GM18499 (cell line): Measurements from ENCODE around the gene RAB30.

Source experiments
- ATAC-seq: cut with Tn5 transposase; IDR thresholded peaks from one replicate; pipeline ENCODE4 v1.9.1; 2021; ENCODE audit warnings: moderate number of reproducible peaks; ENCODE audit not compliant: insufficient read depth, unreplicated experiment

RAB30 gene

GRCh38 chr11:83071567-83072349, at the start of gene RAB30:
TSS of gene RAB30 (minus strand) at chr11:83071897. CDS start at chr11:82997316, 74,581 bp downstream.
- ATAC-seq: peak; percentile 96

- no peak for ATAC-seq
Measured at GRCh38 chr11:83120327-83120726, 48.6 kb upstream of the RAB30 start.

- no peak for ATAC-seq
Measured at GRCh38 chr11:83119216-83119615, 47.5 kb upstream of the RAB30 start.

DNA sequence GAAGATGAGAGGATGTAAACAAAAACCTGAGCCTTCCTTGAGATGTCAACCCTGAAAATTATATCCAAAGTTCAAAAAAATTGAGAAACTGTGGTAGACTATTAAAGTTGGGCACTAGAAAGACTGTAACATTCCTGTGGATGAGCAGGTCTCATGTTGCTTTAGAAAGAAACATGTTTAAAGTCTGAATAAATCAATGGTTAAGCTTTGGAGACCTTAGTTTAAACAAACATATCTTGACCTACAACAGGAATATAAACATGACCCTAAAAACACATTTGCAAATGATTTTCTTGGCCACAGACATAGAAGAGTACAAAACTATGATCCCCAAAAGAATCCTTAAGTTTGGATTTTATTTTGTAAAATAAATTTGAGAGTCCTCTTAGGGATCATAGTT, 47.1 kb upstream of the RAB30 start:
- no peak for ATAC-seq

DNA sequence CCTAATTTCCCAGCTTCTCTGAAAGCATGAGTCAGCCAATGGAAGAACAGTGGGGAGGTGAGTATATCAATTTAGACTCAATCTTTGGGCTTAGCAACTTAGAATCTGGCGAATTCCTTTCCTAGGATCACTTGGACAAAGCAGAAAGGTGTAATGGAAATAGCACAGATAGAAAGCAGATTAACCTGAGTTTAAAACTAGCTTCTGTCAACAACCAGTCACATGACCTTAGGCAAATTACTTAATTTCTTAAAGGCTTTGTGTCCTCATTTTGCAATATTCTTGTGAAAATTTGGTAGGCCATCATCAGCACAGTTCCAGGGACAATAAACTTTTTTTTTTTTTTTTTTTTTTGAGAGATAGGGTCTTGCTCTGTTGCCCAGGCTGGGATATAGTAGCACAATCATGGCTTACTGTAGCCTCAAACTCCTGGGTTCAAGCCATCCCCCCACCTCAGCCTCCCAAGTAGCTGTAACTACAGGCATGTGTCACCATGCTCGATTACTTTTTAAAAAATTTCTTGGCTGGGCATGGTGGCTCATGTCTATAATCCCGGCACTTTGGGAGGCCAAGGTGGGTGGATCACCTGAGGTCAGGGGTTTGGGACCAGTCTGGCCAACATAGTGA, 44.4 kb upstream of the RAB30 start:
- no peak for ATAC-seq

DNA sequence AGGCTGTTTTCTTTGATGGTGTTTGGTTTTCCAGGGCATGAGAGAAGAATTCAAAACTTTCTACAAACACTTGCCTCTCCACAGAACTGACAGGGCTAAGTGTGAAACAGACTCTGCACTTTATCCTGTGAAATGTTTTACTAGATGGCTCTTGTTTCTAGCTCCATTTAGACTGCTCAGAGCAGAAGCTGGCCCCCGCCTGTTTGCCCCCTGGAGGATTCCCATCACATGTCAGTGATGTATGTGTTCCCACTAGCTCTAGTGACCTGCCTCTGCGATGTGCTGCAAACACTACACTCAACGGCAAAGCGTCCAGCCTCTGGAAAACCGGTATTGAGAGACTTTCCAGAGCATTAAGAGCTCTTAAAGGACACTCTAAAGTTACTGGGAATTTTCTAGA, 43.9 kb upstream of the RAB30 start:
- ATAC-seq: no peak

GRCh38 chr11:83115026-83115425, 43.3 kb upstream of the RAB30 start:
- ATAC-seq: no peak

DNA sequence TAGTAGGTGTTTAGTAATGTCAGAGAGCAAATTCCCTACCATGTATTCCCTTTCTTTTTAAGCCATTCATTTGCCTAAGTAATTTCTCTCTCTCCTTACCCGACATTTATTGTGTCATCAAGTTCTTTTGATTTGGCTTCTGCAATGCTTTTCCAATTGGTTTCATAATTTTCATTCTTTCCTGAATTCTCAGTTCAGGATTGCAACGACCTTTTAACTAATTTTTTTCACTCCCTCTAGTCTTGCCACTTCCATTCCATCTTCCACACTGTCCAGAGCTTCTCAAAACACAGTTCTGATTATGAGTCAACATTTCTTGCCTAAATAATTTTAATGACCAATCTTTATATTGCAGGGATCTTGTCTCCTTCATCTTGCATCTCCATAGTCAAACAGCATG, 41.2 kb upstream of the RAB30 start:
- ATAC-seq: no peak

- no peak for ATAC-seq
Measured at GRCh38 chr11:83105168-83105567, 33.5 kb upstream of the RAB30 start.

DNA sequence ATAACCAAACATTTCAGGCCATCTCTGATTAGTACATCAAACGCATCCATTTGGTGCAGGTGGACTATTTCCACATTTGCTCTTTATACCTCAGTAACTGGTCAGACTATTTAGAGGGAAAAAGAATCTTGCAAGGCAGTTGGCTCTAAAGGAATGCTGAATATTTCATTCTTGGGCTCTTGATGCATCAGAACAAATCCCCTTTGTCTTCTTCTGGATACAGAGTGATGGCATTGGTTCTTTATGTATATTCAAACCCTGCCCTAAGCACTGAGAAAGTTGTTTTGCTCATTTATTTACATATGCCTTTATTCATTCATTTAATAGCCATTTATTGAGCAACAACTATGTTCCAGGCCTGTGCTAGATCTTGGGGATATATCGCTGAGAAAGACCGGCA, 31.1 kb upstream of the RAB30 start:
- no peak for ATAC-seq

- ATAC-seq: no peak
Measured at GRCh38 chr11:83097429-83098075, 25.9 kb upstream of the RAB30 start.

DNA sequence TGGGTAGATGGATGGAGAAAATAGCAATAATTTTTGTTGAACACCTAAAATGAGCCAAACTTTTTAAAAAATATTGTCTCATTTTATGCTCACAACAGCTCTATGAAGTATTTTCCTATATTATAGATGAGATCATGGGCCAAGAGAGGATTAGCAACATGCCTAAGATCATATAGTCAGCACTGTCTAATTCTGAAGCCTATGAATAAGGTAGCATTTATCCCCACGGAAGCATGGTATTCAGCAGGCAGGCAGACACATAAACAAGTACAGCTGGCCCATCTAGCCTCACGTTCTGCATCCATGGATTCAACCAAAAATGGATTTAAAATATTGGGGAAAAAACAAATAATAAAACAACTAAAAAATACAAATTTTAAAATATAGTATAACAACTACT, 21.9 kb upstream of the RAB30 start:
- no peak for ATAC-seq

DNA sequence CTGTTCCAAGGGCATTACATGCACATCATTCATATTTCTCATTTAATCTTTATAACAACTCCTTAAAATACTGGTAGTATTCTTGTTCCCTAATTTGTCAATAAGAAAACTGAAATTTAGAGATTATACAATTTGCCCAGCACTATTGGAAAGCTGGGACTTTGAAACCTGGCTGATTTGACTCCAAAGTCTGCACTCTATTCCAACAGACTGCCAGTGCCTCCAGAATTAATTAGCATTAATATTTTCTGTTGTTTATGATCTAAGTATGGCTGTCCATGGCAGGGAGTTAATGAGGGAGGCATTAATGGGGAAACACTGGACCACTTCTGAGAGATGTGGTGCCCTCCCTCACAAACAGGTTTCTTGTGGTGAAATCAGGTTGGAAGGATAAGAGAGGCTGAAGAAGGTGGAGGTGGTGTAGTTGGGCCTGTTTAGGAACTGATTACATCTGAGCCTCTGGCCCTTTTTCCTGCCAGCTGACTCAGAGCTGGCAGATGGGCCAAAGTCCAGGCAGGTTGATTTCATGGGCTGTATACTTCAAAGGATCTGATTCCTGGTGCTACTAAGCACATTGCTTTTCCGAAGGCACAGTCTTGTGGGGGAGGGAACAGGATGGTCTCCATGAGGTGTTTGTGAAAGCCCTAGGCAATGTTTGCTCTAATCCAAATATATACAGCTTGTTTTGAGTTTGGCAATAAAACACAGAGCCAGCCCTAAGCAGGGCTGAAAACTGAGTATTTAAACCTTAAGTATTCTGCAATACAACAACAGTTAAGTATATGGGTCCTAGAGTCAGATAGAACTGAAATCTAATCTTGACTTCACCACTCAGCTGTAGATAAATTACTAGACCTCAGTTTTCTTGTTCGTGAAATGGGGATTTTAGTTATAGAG, 21.0 kb upstream of the RAB30 start:
- ATAC-seq: no peak

- no peak for ATAC-seq
Measured at GRCh38 chr11:83088965-83089364, 17.3 kb upstream of the RAB30 start.

- no peak for ATAC-seq
Measured at GRCh38 chr11:83087035-83087434, 15.3 kb upstream of the RAB30 start.

DNA sequence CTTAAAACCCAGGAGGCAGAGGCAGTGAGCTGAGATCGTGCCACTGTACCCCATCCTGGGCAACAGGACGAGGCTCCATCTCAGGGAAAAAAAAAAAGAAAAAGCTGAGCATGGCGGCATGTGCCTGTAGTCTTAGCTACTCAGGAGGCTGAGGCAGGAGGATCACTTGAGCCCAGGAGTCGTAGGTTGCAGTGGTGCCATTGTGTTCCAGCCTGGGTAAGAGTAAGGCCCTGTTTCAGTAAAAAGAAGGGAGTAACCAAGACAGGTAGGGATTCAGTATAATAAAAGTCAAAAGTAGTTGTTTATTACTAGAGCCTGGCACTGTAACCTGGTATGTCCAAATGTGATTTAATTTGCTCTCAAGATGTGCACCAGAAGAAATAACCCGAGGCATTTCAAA, 8.1 kb upstream of the RAB30 start:
- no peak for ATAC-seq

GRCh38 chr11:83078269-83078668, 6.6 kb upstream of the RAB30 start:
- no peak for ATAC-seq

DNA sequence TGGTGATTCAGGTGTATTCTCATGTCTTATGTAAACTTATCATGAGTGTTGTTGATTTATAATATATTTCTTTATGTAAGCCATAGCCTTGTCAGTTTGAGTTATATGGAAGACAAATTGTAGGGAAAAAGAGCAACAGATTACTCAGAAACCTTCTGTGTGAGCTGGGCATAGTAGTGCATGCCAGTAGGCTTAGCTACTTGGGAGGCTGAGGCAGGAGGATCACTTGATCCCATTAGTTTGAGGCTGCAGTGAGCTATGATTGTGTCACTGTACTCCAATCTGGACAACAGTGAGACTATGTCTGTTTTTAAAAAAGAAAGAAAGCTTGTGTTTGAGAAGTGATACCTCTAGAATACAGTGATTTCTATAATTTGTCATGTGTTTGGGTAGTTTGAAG, 2.2 kb upstream of the RAB30 start:
- ATAC-seq: no peak

GRCh38 chr11:83073258-83073657, 1.6 kb upstream of the RAB30 start:
- ATAC-seq: no peak

DNA sequence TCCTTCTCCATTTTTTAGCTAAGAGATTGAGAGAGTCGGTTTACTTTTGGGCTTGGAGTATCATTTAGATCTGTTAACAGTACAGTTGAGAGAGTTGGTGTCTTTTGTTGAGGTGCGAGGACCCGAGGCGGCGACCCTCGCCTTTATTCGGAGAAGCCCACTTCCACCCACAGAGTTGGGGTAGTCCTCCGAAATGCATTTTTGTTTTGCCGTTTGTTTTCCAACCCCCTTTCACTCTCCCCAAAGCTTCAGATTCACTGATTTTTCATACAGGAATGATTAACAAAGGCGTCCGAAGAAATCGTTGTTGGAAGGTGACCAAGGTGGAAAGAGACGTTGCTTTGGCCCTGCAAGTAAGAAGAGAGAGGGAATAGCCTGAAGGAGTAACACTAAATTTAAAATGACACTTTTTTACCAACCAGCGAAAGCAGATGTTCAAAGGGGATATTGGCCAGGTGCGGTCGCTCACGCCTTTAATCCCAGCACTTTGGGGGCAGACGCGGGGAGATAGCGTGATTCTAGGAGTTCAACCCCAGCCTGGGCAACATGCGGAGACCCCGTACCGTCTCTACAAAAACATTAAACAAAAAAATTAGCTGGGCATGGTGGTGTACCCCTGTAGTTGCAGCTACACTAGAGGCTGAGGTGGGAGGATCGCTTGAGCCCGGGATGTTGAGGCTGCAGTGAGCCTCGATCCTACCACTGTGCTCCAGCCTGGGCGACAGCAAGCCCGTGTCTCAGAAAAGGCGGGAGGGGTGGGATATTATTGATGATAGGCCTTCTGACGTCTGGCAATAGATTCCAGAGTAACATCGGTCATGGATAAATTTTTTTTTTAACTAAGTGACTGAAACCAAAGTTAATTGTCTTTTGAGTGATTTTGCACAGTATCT, 899 bp upstream of the RAB30 start:
- ATAC-seq: no peak
